ENCODE results near the gene ABR.

- TF ChIP-seq, protein P1, sequence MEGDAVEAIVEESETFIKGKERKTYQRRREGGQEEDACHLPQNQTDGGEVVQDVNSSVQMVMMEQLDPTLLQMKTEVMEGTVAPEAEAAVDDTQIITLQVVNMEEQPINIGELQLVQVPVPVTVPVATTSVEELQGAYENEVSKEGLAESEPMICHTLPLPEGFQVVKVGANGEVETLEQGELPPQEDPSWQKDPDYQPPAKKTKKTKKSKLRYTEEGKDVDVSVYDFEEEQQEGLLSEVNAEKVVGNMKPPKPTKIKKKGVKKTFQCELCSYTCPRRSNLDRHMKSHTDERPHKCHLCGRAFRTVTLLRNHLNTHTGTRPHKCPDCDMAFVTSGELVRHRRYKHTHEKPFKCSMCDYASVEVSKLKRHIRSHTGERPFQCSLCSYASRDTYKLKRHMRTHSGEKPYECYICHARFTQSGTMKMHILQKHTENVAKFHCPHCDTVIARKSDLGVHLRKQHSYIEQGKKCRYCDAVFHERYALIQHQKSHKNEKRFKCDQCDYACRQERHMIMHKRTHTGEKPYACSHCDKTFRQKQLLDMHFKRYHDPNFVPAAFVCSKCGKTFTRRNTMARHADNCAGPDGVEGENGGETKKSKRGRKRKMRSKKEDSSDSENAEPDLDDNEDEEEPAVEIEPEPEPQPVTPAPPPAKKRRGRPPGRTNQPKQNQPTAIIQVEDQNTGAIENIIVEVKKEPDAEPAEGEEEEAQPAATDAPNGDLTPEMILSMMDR (conservative IDR thresholded peaks at IDR 0.05), result no peak
- no peak for TF ChIP-seq ZFX (IDR thresholded peaks at IDR 0.05)
Measured at GRCh38 chr17:1090465-1091189, 89.2 kb downstream of the ABR start.

Measured in C4-2B (cell line).